ENCODE measurements around the gene ZNHIT6.
"Not testable (repeated sequence)": the region's sequence is repeated elsewhere in the genome, so short reads cannot be mapped to it uniquely, and the experiment has no call there.

- not testable (repeated sequence) for TF ChIP-seq POLR2A (IDR thresholded peaks at IDR 0.05)
- TF ChIP-seq, protein P1, sequence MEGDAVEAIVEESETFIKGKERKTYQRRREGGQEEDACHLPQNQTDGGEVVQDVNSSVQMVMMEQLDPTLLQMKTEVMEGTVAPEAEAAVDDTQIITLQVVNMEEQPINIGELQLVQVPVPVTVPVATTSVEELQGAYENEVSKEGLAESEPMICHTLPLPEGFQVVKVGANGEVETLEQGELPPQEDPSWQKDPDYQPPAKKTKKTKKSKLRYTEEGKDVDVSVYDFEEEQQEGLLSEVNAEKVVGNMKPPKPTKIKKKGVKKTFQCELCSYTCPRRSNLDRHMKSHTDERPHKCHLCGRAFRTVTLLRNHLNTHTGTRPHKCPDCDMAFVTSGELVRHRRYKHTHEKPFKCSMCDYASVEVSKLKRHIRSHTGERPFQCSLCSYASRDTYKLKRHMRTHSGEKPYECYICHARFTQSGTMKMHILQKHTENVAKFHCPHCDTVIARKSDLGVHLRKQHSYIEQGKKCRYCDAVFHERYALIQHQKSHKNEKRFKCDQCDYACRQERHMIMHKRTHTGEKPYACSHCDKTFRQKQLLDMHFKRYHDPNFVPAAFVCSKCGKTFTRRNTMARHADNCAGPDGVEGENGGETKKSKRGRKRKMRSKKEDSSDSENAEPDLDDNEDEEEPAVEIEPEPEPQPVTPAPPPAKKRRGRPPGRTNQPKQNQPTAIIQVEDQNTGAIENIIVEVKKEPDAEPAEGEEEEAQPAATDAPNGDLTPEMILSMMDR (IDR thresholded peaks at IDR 0.05): not testable (repeated sequence)
Observed at GRCh38 chr1:85639920-85640319, 68.3 kb downstream of the ZNHIT6 start.
